SK-N-MC (cell line): ENCODE results near the gene E2F1.

Source experiments
- EZH2 ChIP-seq: fragments of 200-600 bp; sonication (generic); IDR thresholded peaks from one replicate; pipeline ENCODE4 v1.6.1; 2017; ENCODE audit warnings: antibody characterized with exemption
- FOXP2 ChIP-seq: optimal IDR thresholded peaks from 2 replicates; pipeline ENCODE3; 2011; ENCODE audit warnings: mild to moderate bottlenecking, moderate library complexity; ENCODE audit not compliant: insufficient read depth; ENCODE audit errors: extremely low read length, control extremely low read depth
- POLR2AphosphoS5 ChIP-seq: IDR thresholded peaks from 2 replicates; pipeline ENCODE4 v1.6.1; 2012; ENCODE audit warnings: mild to moderate bottlenecking, low read depth, low read length, borderline replicate concordance

DNA sequence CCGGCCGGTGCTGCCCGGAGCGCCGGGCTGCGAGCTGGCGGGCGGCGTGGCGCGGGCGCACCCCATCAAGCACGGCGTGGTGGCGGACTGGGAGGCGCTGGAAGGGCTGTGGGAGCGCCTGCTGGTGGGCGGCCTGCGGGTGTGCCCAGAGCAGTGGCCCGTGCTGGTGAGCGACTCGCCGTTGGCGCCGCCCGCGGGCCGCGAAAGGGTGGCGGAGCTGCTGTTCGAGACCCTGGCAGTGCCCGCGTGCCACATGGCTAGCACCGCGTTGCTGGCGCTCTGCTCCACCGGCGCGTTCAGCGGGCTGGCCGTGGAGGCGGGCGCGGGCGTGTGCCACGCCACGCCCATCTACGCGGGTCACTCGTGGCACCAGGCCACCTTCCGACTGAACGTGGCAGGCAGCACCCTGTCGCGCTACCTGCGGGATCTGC, 18.9 kb downstream of the E2F1 start:
- TF ChIP-seq POLR2AphosphoS5 (no peak), EZH2 (no peak), FOXP2 (no peak)
